ENCODE data around the gene SYNGR1. TPM values are rescaled to one million over a fixed set of nuclear protein-coding genes. Genes with fewer than 3 reads are reported as not detected.
"Not testable (repeated sequence)": the region's sequence is repeated elsewhere in the genome, so short reads cannot be mapped to it uniquely, and the experiment has no call there.

SYNGR1 gene
- total RNA-seq, 1 donor from 2014 or later: 50.1 TPM

DNA sequence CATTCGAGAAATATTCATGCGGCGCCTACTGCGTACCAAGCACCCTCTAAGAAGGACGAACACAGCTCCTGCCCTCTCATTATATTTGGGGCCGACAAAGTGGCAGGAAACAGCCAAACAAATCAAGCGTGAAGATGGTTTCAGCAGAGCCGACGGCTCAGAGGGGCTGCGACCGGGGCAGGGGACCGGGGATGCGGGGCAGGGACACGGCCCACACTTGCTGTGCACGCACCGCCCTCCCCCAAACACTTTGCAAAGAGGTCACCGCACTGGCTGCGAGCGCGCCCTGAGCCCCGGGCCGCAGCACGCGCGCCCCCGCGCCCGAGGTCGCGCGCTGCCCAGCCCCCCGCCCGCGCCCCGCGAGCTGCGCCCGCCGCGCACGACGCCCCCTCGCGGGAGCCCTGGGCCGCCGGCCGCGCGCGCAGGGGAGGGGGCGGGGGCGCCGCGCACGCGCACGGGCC lies 255 bp upstream of the SYNGR1 start:
- DNase-seq (ENCODE audit: low spot score in 2 of 2): peak; percentile 92 to 93

DNA sequence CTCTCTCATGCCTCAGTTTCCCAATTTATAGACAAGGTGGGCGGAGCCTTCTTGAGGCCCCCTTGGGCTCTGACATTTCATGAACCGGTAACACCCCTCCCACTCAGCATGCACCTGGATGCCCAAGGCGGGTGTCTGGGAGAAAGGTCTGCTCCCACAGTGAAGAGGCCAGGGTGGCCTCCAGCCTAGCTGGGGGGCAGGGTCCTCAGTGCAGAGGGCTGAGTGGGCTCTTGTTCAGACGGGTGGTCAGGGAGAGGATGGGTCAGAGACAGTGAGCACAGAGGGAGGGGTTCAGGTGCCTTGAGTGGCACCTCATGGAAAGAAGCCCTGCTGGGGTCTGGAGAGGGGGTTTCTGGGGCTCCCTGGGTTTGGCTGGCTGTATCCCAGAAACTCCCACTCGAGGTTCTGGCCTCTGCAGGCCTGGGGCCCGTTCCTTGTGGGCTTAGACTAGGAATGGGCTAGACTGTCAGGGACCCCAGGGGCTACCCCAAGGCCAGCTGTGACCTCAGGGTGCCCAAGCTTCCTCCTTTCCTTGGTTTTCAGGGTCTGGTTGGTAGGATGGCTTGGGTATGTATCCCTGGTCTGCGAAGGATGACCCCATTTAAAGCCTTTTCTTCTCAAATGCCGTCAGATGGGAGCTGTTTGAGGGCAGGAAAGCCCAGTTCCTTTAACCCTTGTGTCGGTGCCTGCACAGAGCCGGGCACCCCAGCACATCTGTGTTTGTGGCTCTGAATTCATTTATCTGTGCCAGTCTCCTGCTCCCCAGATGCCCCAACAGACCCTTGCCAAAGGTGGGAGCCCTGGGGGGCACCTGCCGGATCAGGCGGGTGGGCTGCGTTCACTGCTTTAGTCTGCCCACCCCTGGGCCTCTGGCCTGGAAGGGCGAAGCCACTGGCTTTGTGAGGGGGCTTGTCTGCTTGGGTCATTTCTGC lies 1.2 kb downstream of the SYNGR1 start:
- DNase-seq (ENCODE audit: low spot score in 2 of 2): peak in 1 of 2 donors; percentile 21
- FAIRE-seq: no peak

More for the DNA sequence above, 255 bp upstream of the SYNGR1 start:
- FAIRE-seq: no peak

DNA sequence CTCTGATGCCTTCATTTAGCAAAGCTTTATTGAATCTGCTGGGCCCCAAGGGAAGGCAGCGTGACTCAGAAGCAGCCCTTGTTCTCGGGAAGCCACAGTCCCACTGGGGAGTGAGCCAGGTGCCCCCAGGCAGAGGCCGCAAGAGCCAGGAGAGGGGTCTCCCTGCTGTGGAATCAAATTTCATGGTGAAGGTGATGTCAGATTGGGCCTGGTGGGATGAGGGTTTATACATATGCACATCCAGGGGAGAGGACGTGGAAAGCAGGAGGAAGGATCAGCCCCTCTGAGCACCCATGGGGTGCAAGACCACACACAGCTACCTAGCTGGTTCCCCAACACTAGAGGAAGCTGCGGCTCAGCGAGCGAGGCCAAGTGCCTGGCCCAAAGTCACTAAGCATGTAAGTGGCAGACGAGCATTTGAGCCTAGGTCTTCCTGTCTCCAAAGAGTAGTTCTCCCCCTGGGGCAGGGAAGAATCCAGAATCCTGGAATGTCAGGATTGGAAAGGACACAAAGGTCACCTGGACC lies 2.0 kb downstream of the SYNGR1 start:
- no peak for FAIRE-seq
- peak in 1 of 2 donors; percentile 14 for DNase-seq (ENCODE audit: low spot score in 2 of 2)

DNA sequence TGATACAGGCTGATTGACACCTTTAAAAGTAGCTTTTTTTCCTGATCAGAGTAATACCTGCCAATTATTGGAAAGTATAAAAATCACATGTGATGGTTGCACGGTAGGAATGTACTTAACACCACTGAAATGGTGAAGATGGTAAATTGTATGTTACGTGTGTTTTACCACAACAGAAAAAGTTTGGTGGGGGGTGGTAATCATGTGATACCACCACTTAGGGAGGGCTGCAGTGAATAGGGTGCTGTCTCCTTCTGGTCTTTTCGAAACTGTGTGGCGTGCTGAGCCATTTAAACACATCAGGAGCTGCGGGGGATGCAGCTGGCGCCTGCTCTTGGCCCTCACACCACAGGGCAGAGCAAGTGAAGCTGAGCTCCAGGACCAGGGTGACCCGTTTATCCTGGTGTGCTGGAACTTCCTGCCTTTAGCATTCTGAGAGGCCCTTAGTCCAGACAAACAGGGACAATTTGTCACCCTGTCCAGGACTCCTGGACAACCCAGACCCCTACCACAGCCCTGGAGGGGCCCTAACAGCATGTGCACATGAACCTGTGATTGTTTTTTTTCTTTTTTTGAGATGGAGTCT lies 2.6 kb downstream of the SYNGR1 start:
- DNase-seq (ENCODE audit: low spot score in 2 of 2) (peak in 1 of 2 donors; percentile 10), FAIRE-seq (no peak)

DNA sequence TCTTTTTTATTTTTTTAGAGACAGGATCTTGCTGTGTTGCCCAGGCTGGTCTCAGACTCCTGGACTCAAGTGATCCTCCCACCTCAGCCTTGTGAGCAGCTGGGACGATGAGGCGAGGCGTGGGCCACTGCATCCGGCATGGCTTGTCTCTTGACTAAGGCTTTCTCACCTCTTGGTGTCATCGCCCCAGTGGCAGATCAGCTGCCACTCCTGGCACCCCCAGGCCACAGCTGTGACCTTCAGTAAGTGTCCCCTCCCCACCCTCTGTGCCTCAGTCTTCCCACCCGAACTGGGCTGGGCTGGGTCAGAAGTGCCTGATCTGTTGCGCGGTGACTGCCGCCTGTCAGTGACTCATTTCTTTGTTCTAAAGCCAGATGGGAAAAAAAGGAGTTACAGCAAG lies 3.6 kb downstream of the SYNGR1 start:
- DNase-seq (ENCODE audit: low spot score in 2 of 2): peak in 1 of 2 donors; percentile 24

DNA sequence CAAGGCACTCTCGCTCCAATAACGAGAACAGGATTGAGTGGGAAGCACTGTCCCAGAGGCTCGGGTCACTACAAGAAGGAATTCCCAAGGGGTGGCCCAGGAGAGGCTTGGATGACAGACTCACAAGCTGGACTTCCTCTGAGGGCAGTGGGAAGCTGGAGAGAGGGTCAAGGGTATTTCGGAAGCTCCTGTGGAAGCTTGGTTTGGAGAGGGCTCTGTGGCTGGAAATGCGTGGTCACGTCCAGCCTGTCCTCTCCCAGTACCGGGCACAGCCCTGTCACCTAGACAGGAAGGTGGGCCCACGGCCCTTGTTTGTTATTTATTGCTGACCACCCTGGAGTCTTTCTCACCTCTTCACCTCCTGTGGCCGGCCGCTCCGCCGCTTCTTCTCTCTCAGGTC lies 5.3 kb downstream of the SYNGR1 start:
- DNase-seq (ENCODE audit: low spot score in 2 of 2) (peak in 1 of 2 donors; percentile 12), FAIRE-seq (no peak)

More for the DNA sequence above, 3.6 kb downstream of the SYNGR1 start:
- FAIRE-seq: no peak

DNA sequence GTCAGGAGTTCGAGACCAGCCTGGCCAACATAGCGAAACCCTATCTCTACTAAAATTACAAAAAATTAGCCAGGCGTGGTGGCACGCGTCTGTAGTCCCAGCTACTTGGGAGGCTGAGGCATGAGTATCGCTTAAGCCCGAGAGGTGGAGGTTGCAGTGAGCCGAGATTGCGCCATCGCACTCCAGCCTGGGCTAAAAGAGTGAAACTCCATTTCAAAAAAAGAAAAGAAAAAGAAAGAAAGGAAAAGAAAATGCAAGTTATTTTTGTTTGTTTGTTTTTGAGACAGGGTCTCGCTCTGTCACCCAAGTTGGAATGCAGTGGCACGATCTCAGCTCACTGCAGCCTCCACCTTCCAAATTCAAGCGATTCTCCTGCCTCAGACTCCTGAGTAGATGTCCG lies 6.0 kb downstream of the SYNGR1 start:
- DNase-seq (ENCODE audit: low spot score in 2 of 2); FAIRE-seq: not testable (repeated sequence)

DNA sequence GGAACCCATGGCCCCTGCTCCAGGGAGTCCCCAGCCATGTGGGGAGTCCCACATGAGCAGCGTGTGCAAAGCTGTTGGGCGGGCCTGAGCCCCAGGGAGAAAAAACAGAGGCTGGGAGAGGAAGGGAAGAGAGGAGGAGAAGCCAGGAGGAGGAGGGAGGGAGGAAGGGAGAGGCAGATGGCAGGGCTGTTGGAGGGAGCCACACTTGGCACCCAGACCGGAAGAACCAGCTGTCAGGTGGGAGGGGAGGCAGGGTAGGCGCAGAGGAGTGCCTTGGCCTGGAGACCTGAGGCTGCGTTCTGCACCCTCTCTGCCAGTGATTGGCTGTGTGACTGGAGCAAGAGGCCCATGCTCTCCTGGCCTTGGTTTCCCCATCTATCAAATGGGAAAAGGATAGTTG lies 6.7 kb downstream of the SYNGR1 start:
- DNase-seq (ENCODE audit: low spot score in 2 of 2) (no peak), FAIRE-seq (no peak)

DNA sequence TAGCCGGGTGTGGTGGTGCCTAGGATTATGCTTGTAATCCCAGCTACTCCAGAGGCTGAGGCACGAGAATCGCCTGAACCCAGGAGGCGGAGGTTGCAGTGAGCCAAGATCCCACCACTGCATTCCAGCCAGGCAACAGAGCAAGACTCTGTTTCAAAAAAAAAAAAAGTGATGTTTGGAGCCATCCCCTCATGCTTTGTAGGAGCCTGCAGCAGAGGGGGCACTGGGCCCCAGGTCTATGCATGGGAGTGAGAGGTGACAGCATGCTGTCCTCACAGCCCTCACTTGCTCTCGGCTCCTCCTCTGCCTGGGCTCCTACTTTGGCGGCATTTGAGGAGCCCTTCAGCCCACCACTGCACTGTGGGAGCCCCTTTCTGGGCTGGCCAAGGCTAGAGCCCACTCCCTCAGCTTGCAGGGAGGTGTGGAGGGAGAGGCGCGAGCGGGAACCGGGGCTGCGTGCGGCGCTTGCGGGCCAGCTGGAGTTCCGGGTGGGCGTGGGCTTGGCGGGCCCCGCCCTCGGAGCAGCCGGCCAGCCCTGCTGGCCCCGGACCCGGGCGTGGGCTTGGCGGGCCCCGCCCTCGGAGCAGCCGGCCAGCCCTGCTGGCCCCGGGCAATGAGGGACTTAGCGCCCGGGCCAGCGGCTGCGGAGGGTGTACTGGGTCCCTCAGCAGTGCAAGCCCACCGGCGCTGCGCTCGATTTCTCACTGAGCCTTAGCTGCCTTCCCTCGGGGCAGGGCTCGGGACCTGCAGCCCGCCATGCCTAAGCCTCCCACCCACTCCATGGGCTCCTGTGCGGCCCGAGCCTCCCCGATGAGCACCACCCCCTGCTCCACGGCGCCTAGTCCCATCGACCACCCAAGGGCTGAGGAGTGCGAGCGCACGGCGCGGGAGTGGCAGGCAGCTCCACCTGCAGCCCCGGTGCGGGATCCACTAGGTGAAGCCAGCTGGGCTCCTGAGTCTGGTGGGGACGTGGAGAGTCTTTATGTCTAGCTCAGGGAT lies 7.6 kb downstream of the SYNGR1 start:
- not testable (repeated sequence) for DNase-seq (ENCODE audit: low spot score in 2 of 2); FAIRE-seq

DNA sequence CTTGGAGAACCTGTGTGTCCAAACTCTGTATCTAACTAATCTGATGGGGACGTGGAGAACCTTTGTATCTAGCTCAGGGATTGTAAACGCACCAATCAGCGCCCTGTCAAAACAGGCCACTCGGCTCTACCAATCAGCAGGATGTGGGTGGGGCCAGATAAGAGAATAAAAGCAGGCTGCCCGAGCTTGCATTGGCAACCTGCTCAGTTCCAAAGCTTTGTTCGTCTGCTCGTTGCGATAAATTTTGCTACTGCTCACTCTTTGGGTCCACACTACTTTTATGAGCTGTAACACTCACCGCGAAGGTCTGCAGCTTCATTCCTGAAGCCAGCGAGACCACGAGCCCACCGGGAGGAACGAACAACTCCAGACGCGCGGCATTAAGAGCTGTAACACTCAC lies 8.4 kb downstream of the SYNGR1 start:
- not testable (repeated sequence) for FAIRE-seq; DNase-seq (ENCODE audit: low spot score in 2 of 2)

DNA sequence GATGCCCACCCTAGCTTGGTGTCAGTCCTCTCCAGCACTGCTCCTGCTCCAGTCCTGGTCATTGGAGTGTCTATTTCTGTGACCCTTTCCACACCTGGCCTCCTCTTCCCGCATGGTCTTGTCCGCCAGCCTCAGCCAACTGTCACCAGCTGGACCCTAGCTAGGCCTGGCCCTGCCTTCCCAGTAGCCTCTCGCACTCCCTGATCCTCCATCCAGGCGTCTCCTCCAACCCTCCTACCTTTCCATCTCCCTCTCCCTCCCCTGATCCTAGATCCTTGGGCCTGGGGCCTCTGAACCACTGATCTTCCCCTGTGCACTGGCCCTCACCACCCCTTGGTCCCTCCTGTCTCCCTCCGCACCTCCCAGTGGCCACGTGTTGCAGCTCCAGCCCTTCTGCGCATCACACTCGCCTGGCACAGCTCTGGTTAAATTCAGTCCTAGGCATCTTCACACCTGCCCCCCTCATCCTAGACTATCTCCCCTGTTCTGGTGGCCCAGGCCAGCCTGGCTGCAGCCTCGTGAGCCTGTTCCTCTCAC lies 9.9 kb downstream of the SYNGR1 start:
- no peak for FAIRE-seq
- DNase-seq (ENCODE audit: low spot score in 2 of 2): no peak

DNA sequence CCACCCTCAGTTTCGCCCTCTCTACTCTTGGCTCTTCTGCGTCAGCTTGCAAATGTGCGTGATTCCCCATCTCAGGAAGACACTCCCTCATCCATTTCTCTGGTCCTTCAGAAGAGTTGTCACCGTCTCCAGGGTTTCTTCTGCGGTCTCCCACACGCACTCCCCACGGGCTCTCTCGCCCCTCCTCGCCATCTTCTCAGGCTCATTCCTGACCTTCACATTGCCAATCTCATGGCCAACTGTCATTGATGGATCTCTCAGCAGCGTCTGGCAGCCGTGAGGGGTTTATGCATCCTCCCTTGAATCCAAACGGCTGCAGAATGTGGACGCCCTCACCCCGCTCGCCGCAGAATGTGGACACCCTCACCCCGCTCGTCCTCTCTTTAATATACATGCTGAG lies 10.5 kb downstream of the SYNGR1 start:
- DNase-seq (ENCODE audit: low spot score in 2 of 2) (no peak), FAIRE-seq (no peak)

DNA sequence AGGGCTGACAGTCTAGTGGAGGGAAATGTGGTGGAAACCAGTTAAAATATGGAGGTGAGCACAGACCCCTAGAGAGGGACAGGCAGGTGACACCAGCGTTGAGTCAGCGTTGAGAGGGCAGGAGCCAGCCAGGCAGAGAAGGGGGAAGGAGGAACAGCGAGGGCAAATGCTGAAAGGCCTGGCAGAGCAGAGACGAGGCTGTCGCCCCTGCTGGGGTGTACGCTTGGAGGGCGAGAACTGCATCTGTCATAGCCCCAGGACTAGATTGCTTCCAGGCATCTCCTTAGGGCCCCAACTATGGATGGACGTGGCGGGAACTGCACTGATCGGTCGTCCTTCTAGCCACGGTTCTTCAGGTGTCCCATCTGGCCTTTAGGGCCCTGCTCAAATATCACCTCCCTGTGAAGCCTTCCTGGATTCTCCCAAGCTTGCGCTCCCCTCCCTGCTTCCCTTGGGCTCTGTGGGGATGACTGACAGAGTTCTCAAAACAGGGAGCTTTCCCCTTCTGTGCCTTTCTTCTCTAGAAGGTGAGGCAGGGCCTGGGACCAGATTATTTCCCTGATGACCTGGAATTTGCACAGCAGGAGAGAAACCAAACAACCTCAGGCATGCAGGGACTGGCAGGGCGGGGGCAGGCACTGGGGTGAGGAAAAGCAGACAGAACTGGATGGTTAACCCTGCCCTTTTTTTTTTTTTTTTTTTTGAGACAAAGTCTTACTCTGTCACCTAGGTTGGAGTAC lies 11.1 kb downstream of the SYNGR1 start:
- no peak for FAIRE-seq
- no peak for DNase-seq (ENCODE audit: low spot score in 2 of 2)

DNA sequence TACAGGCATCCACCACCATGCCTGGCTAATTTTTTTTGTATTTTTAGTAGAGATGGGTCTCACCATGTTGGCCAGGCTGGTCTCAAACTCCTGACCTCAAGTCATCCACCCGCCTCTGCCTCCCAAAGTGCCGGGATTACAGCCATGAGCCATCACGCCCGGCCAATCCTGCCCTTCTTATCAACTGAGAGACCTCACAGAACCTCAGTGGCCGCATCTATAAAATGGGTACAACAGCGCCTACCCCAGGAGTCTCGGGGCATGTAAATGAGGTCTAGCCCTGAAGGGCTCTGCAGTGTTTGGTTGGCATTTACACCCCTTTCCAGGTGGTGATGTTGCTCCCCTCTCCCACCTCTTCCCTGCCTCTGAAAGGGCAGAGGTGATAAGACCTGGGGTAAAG lies 11.7 kb downstream of the SYNGR1 start:
- DNase-seq (ENCODE audit: low spot score in 2 of 2): no peak
- FAIRE-seq: no peak

DNA sequence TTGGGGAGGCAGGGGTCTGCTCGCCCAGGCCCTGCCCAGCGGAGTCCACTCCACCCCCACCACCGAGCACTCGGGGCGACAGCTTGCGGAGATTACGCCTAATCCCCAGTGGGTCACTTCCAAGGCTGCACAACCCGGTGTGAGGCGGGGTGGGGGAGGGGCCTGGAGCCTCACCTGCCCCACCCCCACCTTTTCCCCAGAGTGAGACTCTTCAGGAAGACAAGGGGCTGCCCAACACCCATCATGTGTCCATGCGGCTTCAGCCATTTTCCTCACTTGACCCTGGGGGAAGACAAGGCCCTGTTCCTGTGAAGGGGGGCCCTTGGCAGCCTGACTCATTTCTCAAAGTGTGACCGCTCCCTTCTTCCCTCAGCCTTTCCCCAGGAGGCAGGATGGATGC lies 12.5 kb downstream of the SYNGR1 start:
- no peak for DNase-seq (ENCODE audit: low spot score in 2 of 2)
- FAIRE-seq: no peak

DNA sequence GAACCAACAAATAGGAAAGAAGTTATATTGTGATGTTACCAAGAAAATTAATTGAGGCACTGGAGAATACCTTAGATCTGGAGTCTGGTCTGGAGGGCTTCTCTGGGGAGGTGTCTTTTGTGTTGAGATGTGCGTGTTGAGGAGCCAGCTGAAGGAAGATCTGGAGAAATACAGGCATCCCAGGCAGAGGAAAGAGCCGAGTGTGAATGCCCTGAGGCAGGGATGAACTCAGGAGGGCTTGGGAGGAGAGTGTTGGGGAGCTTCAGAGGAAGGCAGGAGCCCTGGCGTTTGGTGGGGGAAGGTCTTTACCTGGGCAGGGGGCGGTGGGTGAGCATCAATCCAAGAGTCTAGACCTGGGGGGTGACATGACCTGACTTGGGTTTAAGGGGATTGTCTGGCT lies 13.1 kb downstream of the SYNGR1 start:
- no peak for DNase-seq (ENCODE audit: low spot score in 2 of 2)

DNA sequence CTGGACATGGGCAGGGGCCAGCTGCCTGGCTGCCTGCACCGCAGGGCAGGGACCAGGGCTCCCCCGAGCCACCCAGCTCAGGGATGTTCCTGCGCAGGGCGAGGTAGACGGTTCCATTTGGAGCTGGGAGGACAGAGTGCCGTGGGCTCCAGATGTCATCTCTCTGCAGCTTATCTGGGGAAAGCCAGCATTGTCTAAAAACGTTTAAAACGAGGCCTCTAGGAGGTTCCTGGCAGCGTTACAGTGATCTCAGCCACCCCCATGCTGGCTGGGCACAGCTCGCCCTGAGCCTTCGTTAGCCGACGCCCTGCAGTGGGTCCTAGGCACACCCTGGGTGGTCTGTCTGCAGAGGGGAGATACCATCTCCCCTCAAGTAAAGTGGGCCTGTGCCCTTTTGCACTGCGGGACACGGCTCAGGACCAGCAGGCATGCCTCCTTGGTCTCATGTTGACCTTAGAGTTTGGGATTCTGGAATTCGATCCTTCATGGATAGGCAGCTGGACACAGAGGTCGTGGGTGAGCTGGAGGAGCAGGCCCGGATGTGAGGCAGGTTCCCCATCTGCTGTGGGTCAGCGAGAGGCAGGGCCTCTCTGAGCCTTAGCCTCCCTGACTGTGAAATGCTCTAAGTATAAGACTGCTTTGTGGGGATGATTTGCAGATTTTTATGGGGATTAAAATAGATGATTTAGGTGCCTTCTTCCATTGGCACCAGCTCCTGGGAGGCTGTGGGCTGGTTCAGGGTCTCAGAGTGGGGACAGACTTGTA lies 14.1 kb downstream of the SYNGR1 start:
- DNase-seq (ENCODE audit: low spot score in 2 of 2): no peak
- FAIRE-seq: no peak

More for the DNA sequence above, 13.1 kb downstream of the SYNGR1 start:
- FAIRE-seq: no peak

DNA sequence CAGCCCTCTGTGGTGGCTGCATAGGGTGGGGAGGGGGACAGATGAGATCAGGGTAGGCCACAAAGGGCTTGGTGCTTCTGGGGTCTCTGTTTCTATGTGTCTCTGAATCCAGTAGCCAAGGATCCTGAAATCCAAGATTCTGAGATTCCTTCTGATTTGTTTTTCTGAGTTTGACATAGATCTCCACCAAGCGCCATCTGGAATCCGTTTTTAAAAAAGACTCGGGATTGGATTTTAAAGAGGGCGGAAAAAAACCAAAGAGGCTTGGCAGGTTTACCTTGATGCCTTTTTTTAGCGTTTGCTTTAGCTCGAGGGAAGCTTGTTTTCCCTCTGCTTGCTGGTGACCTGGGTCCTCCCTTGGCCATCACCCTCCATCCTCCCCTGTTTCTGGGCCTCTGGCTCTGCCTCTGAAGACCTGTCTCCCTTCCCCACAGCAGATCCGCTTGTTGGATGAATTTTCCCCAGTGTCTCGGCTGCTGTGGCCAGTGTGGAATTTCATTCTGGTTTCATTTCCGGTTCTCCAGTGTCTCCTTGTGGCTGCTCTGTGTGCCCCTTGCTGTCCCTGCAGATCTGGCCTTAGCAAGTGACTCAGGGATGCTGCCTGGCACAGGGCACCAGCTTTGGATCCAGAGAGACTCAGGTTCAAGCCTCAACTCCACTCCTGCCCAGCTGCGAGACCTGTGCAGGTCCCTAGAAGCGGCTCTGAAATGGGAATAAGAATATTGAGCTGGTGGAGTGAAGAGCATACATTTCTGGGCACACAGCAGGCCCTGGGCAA lies 15.1 kb downstream of the SYNGR1 start:
- FAIRE-seq (no peak), DNase-seq (ENCODE audit: low spot score in 2 of 2) (no peak)
